AG09309 (cell line): ENCODE measurements around the gene MMP14.
"Not testable (repeated sequence)": the region's sequence is repeated elsewhere in the genome, so short reads cannot be mapped to it uniquely, and the experiment has no call there.

ENCODE experiments used
- DNase-seq: peaks from one replicate; pipeline ENCODE4 v3.0.0-alpha.2; 2010; ENCODE audit warnings: low read depth
- H3K4me3 ChIP-seq: 2 replicates; pipeline ENCODE4 v1.5.1; 2011; ENCODE audit warnings: mild to moderate bottlenecking, low read depth, low read length, moderate library complexity; ENCODE audit not compliant: control insufficient read depth
- TF ChIP-seq, protein P1 (sequence below): IDR thresholded peaks from 2 replicates; pipeline ENCODE4 v1.5.1; 2011; ENCODE audit warnings: mild to moderate bottlenecking, low read depth, low read length, inconsistent platforms; ENCODE audit not compliant: insufficient read depth, control insufficient read depth; ENCODE audit errors: missing control alignments

Gene MMP14

DNA sequence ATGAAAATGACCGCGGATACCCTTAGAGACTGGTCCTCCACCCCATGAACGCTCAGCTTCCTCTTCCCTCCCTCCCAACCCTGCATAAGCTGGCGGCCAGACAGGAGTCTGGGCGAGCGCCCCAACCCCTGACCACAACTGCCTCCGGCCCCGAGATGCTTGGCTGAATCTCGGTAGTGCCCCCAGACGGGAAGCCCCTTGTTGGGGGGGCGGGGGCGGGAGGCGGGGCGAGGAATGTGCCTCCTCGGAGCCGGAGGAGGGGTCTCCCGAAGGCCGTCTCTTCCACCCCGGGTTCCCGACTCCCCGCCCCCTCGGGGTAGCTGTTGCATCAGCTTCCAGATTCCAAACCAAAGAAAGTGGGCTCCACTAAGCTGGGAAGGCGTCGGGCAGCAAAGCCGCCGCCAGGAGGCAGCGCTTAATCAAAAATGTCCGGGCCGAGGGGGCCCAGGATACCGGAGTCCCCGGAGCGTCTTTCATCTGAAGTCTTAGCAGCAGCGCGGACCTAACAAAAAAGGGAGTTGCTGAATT lies 13.8 kb upstream of the MMP14 start:
- H3K4me3 ChIP-seq, result peak overlapping the region; percentile 20
- TF ChIP-seq, protein P1, sequence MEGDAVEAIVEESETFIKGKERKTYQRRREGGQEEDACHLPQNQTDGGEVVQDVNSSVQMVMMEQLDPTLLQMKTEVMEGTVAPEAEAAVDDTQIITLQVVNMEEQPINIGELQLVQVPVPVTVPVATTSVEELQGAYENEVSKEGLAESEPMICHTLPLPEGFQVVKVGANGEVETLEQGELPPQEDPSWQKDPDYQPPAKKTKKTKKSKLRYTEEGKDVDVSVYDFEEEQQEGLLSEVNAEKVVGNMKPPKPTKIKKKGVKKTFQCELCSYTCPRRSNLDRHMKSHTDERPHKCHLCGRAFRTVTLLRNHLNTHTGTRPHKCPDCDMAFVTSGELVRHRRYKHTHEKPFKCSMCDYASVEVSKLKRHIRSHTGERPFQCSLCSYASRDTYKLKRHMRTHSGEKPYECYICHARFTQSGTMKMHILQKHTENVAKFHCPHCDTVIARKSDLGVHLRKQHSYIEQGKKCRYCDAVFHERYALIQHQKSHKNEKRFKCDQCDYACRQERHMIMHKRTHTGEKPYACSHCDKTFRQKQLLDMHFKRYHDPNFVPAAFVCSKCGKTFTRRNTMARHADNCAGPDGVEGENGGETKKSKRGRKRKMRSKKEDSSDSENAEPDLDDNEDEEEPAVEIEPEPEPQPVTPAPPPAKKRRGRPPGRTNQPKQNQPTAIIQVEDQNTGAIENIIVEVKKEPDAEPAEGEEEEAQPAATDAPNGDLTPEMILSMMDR, result peak; percentile 88
- DNase-seq, result no peak

DNA sequence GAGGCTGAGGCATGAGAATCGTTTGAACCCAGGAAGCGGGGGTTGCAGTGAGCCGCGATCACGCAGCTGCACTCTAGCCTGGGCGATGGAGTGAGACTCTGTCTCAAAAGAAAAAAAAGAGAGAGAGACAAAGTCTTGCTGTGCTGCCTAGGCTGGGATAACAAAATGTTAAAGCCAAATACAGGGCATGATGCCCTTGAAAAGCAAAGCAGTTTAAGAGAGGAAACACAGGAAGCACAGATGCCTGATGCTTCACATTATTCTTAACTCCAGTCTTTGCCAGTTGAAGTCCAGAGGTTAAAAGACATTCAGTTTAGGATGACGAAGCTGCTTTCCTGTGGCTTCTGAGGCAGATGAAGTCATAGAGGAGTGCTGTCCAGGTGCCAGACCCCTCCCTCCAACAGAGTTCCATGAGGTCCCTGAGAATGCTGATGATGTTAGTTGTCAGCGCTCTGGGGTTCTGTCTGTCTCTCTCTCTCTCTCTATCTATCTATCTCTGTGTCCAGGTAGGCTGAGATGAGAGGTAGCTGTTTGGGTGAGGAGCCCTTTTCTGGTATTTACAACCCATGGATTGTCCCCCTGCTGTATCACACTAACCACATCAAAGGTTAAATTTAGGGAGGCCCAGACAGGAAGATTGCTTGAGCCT lies 11.6 kb upstream of the MMP14 start:
- H3K4me3 ChIP-seq, result no peak overlapping the region
- peak; percentile 81 for DNase-seq
- TF ChIP-seq, protein P1, result no peak

DNA sequence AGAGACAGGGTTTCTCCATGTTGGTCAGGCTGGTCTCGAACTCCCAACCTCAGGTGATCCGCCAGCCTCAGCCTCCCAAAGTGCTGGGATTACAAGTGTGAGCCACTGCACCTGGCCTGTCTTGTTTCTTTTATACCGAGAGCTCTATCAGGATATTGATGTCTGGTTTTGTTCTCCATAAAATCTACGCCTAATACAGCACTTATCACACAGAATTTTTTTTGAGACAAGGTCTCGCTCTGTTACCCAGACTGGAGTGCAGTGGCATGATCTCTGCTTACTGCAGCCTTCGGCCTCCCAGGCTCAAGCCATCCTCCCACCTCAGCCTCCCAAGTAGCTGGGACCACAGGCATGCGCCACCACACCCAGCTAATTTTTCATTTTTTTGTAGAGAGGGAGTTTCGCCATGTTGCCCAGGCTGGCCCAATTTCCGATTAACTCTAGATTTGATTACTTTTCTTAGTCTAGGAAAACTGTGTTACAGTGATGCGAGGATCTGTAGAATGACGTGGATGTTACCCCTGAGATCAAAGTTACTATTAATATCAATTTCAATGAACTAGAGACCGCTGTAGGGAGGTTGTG lies 7.2 kb upstream of the MMP14 start:
- not testable (repeated sequence) for H3K4me3 ChIP-seq, DNase-seq

- TF ChIP-seq, protein P1, result no peak
- DNase-seq, result no peak
Observed at GRCh38 chr14:22829661-22830442, 6.5 kb upstream of the MMP14 start, which contains the start of gene MRPL52. MRPL52 (plus strand) TSS chr14:22829887; CDS start chr14:22829913, 26 bp downstream.

DNA sequence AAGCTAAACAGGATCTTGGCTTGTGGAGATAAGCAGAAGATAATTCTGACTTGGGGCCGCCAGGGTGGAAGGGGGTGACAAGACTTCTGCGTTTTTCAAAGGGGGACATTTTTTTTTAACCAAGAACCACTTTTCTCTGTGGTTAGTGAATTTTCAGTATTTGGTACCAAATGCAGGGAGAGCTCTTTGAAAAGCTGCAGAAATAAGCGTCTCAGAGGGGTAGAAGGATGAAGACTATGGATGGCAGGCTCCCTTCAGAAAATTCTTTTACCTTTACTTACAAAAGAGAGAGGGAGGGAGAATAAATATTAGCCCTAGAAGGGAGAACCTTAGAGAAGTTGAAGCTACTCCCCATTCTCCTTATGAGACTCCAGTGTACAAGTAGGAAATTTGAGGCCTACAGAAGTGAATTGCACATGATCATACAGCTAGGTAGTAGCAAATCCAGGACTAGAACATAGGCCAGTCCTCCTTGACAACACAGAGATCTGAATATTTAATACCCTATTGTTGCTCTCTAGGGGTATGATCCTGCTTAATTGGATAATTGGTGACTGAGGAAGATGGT lies 5.9 kb upstream of the MMP14 start:
- DNase-seq, result no peak
- peak overlapping the region; percentile 60 for H3K4me3 ChIP-seq
- TF ChIP-seq, protein P1, result no peak

More at GRCh38 chr14:22829661-22830442, 6.5 kb upstream of the MMP14 start, which contains the start of gene MRPL52:
- H3K4me3 ChIP-seq, result peak within 1 kb of the TSS; percentile 60

- no peak overlapping the region for H3K4me3 ChIP-seq
- no peak for DNase-seq
- TF ChIP-seq, protein P1, result no peak
Observed at GRCh38 chr14:22835505-22835904, 880 bp upstream of the MMP14 start.
